Retinal pigment epithelial cell (primary cell): ENCODE data around the gene MYOCOS.

Experiments
- DNase-seq: peaks from one replicate; pipeline ENCODE4 v3.0.0-alpha.2; 2010; ENCODE audit warnings: low read depth
- H3K4me3 ChIP-seq: 2 replicates; pipeline ENCODE4 v1.5.1; 2011; ENCODE audit warnings: mild to moderate bottlenecking, low read length, control low read depth, moderate library complexity
- CTCF ChIP-seq: conservative IDR thresholded peaks from 2 replicates; pipeline ENCODE4 v1.5.1; 2011; ENCODE audit warnings: low read depth, low read length, control low read depth, inconsistent platforms

MYOCOS gene

GRCh38 chr1:171622152-171622462 is at the start of gene MYOCOS:
Gene MYOCOS, plus strand, starts transcription at chr1:171622243. Its CDS starts 1,641 bp downstream, at chr1:171623884.
- H3K4me3 ChIP-seq, result no peak within 1 kb of the TSS
- no peak for TF ChIP-seq CTCF
- DNase-seq, result no peak

- TF ChIP-seq CTCF, result no peak
- DNase-seq, result no peak
Observed at GRCh38 chr1:171576144-171576543, 45.9 kb upstream of the MYOCOS start.

GRCh38 chr1:171581226-171581625 is 40.8 kb upstream of the MYOCOS start:
- no peak overlapping the region for H3K4me3 ChIP-seq
- no peak for TF ChIP-seq CTCF
- no peak for DNase-seq

More at GRCh38 chr1:171576144-171576543, 45.9 kb upstream of the MYOCOS start:
- H3K4me3 ChIP-seq, result no peak overlapping the region

- H3K4me3 ChIP-seq, result no peak overlapping the region
- DNase-seq, result no peak
- no peak for TF ChIP-seq CTCF
Observed at GRCh38 chr1:171581766-171582165, 40.3 kb upstream of the MYOCOS start.

GRCh38 chr1:171582589-171582988 is 39.5 kb upstream of the MYOCOS start:
- no peak for TF ChIP-seq CTCF
- no peak for DNase-seq
- H3K4me3 ChIP-seq, result no peak overlapping the region

GRCh38 chr1:171583591-171584201 is 38.3 kb upstream of the MYOCOS start:
- no peak overlapping the region for H3K4me3 ChIP-seq
- TF ChIP-seq CTCF, result no peak
- DNase-seq, result peak; percentile 18

- TF ChIP-seq CTCF, result no peak
Observed at GRCh38 chr1:171585715-171586114, 36.3 kb upstream of the MYOCOS start.

More at GRCh38 chr1:171585715-171586114, 36.3 kb upstream of the MYOCOS start:
- DNase-seq, result no peak
- H3K4me3 ChIP-seq, result no peak overlapping the region
